CD4-positive, alpha-beta T cell treated with Interleukin-17A for 1 hour (primary cell): ENCODE results near the gene RPS25.
"Not testable (repeated sequence)": the region's sequence is repeated elsewhere in the genome, so short reads cannot be mapped to it uniquely, and the experiment has no call there.

ENCODE experiments used
- DNase-seq: peaks from one replicate; pipeline ENCODE4 v3.0.0-alpha.2; 2020

Gene RPS25

DNA sequence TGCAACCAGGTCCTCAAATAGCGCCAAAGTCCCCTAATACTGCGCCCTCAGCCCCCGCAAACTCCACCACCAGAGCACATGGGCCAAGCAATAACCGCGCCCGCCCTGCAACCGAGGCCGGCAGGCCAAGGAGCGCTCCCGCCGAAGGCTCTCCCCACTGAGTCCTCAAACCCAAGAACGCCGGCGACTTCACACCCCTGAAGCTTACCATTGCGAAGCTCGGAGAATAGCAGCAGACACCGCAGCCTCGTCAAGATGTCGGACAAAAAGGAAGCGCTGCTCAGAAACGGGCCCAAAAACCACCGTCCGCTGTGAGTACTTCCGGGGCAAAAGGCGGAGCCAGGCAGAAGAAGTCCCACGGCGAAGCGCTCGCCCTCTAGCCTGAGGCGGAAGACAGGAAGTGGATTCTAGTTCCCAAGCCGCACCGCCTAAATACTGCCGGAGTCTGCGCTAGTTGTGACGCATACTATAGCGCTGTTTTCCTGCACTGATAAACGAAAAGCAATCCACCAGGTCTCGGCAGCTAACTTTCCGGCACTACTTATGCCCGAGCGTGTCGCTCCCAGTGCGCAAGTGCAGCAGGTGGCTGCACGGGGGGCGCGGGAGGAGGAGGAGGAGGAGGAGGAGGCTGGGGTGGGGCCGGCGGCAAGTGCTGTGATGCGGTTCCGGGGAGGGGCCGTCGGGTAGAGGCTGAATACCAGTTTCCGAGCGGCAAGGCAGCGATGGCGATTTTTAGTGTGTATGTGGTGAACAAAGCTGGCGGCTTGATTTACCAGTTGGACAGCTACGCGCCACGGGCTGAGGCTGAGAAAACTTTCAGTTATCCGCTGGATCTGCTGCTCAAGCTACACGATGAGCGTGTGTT lies at the start of gene RPS25, which contains the start of gene TRAPPC4:
Gene RPS25, minus strand, starts transcription at position 270 of the 865 bp plus-strand sequence. Its CDS starts 59 bp downstream, at position 211.
Gene TRAPPC4, plus strand, starts transcription at position 693 of the 865 bp plus-strand sequence. Its CDS starts 30 bp downstream, at position 723.
- peak; percentile 96 for DNase-seq

GRCh38 chr11:119067371-119068222 lies 49.5 kb upstream of the RPS25 start, which contains the start of gene VPS11:
VPS11 (plus strand) TSS chr11:119067818; CDS start chr11:119067824, 6 bp downstream.
- peak; percentile 97 for DNase-seq

GRCh38 chr11:119065369-119065768 lies 47.2 kb upstream of the RPS25 start:
- DNase-seq, result peak; percentile 74

DNA sequence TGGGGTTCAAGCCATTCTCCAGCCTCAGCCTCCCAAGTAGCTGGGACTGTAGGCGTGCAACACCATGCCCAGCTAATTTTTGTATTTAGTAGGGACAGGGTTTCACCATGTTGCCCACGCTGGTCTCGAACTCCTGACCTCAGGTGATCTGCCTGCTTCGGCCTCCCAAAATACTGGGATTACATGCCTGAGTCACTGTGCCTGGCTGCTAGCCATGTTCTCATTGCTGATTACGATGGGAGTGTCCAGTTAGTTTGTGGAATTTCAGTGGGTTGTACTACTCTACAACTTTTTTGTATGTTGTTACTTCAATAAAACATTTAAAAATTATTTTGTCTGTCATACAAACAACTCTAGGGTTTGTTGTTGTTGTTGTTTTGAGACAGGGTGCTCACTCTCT lies 44.6 kb upstream of the RPS25 start:
- DNase-seq, result no peak

GRCh38 chr11:119061256-119061655 lies 43.1 kb upstream of the RPS25 start:
- no peak for DNase-seq

DNA sequence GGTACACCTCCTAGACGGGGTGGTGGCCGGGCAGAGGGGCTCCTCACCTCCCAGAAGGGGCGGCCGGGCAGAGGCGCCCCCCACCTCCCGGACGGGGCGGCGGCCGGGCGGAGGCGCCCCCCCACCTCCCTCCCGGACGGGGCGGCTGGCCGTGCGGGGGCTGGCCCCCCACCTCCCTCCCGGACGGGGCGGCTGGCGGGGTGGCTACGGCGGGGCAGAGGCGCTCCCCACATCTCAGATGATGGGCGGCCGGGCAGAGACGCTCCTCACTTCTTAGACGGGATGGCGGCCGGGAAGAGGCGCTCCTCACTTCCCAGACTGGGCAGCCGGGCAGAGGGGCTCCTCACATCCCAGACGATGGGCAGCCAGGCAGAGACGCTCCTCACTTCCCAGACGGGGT lies 41.0 kb upstream of the RPS25 start:
- DNase-seq, result not testable (repeated sequence)

DNA sequence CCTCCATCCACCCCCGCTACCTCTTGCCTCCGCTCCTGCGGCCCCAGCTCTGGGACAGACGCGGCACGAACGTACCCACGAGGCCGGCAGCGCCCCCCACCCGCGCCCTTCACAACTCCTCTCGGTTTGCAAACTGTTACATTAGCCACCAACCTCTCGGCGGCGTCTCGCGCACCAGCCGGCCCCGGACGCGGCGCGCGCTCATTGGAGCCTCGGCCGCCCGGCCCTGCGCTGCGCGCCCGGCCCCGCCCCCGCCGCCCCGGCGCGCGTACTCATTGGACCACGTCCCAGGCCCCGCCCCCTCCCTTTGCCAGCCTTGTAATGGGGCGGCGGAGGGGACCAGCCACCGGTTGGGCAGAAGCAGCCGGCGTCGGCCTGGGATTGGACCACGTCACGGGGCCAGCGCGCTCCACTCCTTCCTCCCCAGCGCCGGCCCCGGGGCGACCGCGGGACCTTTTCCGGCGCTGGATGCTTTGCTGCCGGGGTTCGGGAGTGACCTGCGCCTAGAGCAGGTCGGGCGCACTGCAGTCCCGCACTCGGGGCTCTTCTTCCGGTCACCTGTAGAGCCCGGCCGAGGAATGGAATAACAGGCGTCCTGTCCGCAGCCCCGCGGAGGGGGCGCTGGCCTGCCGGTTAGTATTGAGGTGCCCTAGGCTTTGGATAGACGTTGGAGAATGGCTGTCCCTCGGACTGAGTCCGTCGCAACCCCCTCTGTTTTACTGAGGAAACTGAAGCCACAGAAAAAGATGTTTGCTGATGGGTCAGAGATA lies 39.0 kb upstream of the RPS25 start, which contains the start of gene HYOU1:
Gene HYOU1, minus strand, starts transcription at position 206 of the 770 bp plus-strand sequence. CDS start 1,045 bp downstream, outside the sequence.
- peak; percentile 97 for DNase-seq

DNA sequence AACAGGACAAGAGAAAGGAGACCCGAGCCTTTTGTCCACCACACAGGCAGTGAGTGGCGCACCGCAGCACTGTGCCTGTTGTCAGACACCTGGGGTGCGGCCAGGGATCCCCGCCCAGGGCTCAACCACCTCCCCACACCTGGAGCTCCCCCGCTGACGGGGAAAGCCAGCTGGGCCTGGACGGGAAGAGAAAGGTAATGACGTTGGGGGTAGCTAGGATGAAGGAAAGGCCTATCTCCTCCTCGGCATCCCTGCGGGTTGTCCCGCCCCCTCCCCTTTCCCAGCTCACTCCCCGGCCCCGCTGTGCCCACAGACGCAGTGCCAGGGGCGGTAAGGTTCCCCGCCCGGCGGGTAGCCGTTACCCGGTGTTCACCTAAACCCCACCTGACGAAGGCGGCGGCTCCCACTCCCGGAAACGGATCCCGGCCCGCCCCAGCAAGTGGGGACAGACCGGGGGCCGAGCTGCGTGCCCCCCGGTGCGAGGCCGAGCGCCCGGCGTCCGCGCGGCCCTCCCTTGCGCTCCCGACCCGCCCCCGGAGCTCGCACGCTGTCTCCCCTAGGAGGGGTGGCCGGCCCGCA lies 38.4 kb upstream of the RPS25 start:
- peak; percentile 72 for DNase-seq

- DNase-seq, result peak; percentile 28
These were observed 37.8 kb upstream of the RPS25 start for GRCh38 chr11:119055901-119056300.

GRCh38 chr11:119054418-119054817 lies 36.3 kb upstream of the RPS25 start:
- DNase-seq, result no peak

GRCh38 chr11:119052163-119052814 lies 34.1 kb upstream of the RPS25 start:
- no peak for DNase-seq

DNA sequence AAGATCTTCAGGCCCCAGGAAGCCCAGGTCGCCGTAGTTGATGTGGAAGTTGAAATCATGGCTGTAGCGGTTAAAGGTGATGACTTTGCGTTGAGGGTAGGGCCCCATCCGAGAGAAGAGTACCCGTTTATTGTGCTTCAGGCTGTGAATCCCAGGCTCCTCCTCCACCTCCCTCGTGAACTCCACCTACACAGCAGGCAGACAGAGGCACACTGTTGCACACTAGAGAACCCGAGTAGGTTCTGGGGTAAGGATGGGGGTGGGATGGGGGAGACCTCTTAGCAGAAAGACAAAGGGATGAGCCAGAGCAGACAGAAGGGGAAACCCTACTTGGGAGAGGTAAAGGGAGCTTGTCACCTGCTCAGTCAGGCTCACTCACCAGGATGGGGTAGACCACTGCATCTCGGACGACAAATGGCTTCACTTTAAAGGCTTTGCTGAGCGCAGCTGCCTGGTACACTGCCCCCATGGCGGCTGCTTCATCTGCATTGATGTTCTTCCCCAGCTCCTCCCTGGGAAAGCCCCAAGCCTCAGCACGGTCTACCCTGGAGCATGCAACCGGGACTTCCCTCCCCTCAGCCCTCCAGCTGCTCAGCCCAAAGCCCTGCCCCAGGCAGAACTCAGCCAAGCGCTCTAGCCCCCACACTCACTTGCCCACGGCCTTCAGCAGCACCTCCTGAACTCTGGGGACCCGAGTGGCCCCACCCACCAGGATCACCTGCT lies 33.5 kb upstream of the RPS25 start:
- peak; percentile 40 for DNase-seq

- DNase-seq, result no peak
These were observed 30.9 kb upstream of the RPS25 start for GRCh38 chr11:119049081-119049480.

DNA sequence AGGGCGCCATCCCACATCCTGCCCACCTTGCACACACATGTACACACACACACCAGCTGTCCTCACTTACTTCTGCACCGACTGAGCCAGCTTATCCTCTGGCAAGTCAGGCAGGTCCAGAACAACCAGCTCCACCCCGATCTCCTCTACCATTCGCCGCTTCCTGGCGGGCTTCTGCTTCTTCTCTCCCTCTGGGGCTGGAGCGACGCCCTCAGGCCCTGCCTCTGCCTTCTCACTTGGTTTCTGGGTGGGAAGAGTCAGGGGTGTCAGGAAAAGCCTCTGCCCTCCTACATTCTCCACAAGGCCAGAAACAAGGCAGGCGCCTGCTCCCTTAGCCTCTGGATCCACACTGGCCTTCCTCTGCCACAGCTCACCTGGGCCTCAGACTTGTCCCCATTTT lies 30.5 kb upstream of the RPS25 start:
- DNase-seq, result no peak

GRCh38 chr11:119047205-119047604 lies 29.1 kb upstream of the RPS25 start:
- no peak for DNase-seq

DNA sequence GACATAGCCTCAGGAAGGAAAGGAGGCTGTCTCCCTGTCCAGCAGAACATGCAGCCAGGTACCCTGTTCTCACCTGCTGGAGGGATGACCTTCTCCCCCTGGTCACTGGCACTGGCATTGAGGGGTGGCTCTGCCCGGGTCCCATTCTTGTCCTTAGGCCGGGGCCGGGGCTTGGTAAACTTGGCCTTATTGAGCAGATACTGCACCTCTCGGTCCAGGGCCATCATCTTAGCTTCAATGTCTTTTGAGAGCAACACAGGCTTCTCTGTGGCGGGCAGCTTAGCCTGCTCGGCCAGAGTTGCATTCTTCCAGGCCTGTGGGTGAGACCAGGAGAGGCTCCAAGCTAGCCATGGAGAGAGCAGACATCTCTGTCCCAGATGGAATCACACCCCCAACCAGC lies 28.3 kb upstream of the RPS25 start:
- no peak for DNase-seq

DNA sequence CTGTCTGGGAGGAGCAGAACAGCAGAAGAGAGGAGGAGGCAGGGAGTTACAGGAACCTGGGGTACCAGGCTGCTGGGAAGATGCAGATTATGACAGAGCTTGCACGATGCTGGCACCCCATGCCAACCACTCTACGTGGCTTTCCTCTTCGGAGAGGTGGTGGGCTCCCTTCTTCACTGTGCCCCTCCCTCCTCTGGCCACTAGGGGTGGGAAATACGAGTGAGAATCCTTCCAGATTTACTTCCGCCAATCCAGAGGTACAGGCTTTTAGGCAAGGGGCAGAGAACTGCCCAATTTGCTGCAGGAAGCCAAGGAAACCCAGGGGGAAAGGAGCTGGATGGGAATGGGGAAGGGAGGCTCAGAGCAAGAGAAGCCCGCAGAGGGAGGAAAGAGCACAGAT lies 26.6 kb upstream of the RPS25 start:
- no peak for DNase-seq

- no peak for DNase-seq
These were observed 24.8 kb upstream of the RPS25 start for GRCh38 chr11:119042927-119043326.

DNA sequence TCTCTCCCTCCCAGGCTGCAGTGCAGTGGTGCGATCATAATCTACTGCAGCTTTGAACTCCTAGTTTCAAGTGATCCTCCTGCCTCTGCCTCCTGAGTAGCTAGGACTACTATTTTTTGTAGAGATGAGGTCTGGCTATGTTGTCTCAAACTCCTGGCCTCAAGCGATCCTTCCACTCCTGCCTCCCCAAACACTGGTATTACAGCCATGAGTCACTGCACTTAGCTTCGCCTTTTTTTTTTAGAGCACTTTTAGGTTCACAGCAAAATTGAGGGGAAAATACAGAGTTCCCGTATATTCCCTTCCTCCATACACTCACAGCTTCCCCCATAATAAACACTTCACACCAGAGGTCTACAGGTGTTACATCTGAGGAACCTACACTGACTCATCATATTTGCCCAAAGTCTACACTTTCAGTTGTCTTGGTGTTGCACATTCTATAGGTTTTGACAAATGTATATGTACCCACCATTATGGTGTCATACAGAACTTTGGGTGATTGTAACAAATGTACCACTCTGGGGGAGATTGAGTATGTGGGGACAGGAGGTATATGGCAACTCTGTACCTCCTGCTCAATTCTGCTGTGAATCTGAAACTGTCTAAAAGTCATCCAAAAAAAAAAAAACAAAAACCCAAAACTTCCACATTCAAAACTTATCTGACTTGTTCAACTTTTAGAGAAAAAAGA lies 23.8 kb upstream of the RPS25 start:
- no peak for DNase-seq

- not testable (repeated sequence) for DNase-seq
These were observed 21.3 kb upstream of the RPS25 start for GRCh38 chr11:119039471-119039870.
